GM19239 (cell line): ENCODE data around the gene UBE3B.
"Not testable (repeated sequence)": the region's sequence is repeated elsewhere in the genome, so short reads cannot be mapped to it uniquely, and the experiment has no call there.

ENCODE experiments used
- DNase-seq: peaks from one replicate; pipeline ENCODE4 v3.0.0; 2011; ENCODE audit warnings: low spot score; ENCODE audit not compliant: insufficient read length
- FAIRE-seq: peaks from 2 replicates; lab custom pipeline; 2011; peaks lifted over from hg19 to GRCh38; lab: Jason Lieb, UNC

UBE3B gene

GRCh38 chr12:109467978-109468676 is 9.3 kb upstream of the UBE3B start:
- DNase-seq (no peak), FAIRE-seq (no peak)

- no peak for FAIRE-seq
Observed at GRCh38 chr12:109469517-109469916, 7.9 kb upstream of the UBE3B start.

DNA sequence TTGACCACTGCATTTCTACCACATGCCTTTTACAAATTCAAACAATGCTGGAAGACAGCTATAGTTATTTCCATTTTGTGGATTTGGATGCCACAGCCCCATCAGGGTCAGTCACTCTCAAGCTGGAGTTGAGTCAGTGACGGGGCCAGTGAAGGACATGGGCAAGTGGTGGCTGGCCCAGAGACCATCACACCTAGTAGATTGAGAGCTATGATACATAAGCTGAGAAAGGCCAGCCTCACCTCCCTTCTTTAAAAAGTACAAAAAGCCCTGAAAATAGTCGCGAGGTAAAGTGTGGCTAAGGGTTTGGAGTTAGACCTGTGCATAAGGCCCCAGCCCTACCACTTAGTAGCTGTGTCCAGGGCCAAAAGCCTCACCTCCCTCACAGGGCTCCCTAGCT is 4.4 kb upstream of the UBE3B start:
- no peak for FAIRE-seq
- DNase-seq: no peak

More at GRCh38 chr12:109469517-109469916, 7.9 kb upstream of the UBE3B start:
- no peak for DNase-seq

- not testable (repeated sequence) for FAIRE-seq, DNase-seq
Observed at GRCh38 chr12:109473526-109474270, 3.7 kb upstream of the UBE3B start.

DNA sequence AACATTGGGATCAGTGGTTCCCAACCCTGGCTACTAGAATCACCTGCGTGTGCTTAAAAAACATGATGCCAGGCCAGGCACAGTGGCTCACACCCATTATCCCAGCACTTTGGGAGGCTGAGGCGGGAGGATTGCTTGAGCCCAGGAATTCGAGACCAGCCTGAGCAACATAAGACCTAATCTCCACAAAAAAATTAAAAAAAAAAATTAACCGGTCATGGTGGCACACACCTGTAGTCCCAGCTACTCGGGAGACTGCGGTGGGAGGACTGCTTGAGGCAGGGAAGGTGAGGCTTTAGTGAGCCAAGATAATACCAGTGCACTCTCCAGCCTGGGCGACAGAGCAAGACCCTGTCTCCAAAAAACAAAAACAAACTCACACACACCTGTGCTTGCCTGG is 2.3 kb upstream of the UBE3B start:
- no peak for FAIRE-seq

DNA sequence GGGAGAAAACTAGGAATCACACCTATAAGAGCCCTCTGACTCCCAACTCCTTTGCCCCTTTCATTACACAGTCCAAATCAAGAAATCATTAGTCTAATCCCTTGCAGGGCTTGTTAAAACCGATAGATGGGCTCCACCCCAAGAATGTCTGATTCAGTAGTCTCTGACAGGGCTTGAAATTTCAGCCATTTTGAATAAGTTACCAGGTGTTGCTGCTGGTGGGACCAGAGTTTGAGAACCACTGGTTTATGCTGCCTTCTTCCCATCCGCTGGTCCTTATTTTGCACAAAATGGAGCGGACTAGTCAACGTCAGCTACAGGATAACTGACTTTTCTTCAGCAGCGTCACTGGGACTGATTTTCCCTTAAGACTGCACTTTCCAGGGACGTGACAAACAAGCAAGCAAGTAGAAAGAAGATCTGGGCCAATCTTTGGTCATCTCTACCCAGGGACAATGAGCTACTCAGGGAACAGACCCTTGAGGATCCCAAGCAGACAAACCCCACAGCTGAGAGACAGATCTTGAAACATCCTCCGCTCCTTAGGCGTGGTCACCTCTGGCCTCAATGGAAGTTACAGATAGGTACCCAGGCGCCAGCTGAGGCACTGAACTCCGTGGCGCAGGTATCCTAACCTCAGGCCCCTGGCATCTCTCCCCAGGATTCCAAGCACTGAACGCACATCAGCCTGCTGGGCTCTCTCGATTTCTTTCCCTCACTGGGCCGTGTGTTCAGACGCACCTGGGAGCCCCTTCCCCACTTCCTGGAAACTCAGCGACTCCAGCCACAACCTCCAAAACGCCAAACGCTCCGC is 1.2 kb upstream of the UBE3B start:
- no peak for DNase-seq
- FAIRE-seq: no peak

More for the DNA sequence above, 2.3 kb upstream of the UBE3B start:
- DNase-seq: no peak

GRCh38 chr12:109476807-109477184 is 638 bp upstream of the UBE3B start:
- FAIRE-seq (no peak), DNase-seq (no peak)

- FAIRE-seq: peak; percentile 4
- no peak for DNase-seq
Observed at GRCh38 chr12:109477963-109478315, 505 bp downstream of the UBE3B start.

DNA sequence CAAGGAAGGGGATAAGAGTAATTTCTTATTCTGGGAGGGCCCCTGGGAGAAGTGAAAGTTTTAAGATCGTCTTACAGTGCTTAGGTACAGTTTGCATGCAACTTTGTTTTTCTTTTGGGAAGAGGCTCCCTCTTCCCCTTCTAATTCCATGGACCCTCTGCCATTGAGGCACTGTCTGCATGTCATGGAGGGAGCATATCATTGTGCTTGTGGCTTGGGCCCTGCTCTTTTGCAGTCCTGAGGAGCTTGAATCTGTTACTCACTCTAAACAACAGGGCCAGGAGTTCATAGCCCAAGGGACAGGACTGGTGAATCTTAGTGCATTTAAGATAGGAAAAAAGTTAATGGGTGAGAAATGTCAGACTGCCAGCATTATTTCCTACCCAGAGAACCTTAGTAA is 2.3 kb downstream of the UBE3B start:
- FAIRE-seq (no peak), DNase-seq (no peak)

DNA sequence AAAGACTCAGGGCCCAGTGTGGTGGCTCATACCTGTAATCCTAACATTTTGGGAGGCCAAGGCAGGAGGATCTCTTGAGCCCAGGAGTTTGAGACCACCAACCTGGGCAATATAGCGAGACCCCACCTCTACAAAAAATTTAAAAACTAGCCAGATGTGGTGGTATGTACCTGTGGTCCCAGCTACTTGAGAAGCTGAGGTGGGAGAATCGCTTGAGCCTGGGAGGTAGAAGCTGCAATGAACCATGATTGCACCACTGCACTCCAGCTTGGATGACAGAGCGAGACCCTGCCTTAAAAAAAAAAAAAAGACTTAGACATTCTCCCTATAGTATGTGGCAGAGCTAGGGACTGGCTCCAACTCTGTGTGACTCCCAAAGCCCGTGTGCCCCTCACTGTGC is 2.9 kb downstream of the UBE3B start:
- FAIRE-seq: no peak
- no peak for DNase-seq

DNA sequence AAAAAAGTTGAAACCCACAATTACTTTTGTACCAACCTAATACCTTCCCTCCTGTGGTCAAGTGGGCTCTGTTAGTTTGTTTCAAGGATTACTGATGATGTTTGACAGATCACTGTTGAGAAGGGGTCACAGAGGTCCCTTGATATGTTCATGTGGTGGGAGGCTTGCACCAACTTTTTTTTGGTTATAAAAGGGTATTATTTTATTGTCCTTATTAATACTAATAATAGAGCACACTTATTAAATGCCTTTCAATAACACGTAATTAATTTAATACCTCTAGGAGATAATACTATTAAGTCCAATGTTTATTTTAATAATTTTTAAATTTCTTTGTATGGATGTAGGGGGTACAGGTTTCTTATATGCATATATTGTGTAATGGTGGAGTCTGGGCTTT is 4.4 kb downstream of the UBE3B start:
- FAIRE-seq (no peak), DNase-seq (no peak)

DNA sequence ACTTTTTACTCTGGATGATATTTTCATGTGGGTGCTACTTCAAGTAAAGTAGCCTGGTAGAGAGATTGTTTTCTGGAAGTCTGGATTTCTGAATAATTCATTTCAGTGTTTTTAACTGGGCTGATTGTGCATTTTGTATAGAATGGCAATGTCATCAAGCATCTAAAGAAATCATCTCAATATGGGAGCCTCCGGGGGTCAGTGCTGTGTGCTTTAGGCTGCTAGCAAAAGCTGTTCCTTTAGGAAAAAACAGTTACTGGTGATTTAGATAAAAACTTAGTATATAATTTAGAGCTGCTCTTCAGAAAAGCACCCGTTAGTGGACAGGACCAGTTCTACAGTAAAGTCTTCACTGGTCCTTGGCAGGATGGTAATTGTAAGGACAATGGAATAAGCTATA is 5.1 kb downstream of the UBE3B start:
- no peak for FAIRE-seq
- DNase-seq: no peak

DNA sequence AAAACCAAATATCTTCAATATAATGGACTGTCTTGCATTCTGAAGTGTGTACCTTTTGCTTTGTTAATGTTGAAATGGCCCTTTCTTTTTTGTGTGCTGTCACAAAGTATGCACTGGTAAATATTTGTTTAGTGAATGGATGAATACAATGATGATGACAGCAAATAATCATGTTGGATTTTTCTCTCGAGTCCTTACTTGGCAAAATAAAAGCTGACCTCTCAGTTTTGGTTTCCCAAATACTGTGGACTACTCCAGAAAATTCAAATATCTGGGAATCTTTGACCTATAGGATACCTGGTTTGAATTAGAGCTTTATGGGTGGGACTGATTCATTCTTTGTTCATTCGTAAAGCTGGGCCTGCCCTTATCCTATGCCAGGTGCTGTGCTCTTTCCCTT is 5.5 kb downstream of the UBE3B start:
- DNase-seq: no peak
- FAIRE-seq: no peak

DNA sequence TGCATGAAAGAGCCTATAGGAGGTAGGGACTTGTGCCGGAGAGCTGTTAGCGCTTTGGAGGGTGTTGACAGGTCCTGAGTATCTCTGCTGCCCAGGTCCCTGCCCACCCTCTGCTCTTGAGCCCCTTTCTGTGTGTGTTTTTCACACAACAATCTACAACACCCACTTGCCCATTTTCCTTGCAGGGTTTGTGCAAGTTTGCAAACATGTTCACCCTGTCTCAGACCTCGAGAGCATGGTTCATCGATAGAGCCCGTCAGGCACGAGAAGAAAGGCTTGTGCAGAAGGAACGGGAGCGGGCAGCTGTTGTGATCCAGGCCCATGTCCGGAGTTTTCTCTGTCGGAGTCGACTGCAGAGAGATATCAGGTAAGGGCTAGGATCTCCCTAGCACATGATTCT is 5.9 kb downstream of the UBE3B start:
- FAIRE-seq (no peak), DNase-seq (no peak)

- no peak for FAIRE-seq
Observed at GRCh38 chr12:109485201-109485600, 7.8 kb downstream of the UBE3B start.

DNA sequence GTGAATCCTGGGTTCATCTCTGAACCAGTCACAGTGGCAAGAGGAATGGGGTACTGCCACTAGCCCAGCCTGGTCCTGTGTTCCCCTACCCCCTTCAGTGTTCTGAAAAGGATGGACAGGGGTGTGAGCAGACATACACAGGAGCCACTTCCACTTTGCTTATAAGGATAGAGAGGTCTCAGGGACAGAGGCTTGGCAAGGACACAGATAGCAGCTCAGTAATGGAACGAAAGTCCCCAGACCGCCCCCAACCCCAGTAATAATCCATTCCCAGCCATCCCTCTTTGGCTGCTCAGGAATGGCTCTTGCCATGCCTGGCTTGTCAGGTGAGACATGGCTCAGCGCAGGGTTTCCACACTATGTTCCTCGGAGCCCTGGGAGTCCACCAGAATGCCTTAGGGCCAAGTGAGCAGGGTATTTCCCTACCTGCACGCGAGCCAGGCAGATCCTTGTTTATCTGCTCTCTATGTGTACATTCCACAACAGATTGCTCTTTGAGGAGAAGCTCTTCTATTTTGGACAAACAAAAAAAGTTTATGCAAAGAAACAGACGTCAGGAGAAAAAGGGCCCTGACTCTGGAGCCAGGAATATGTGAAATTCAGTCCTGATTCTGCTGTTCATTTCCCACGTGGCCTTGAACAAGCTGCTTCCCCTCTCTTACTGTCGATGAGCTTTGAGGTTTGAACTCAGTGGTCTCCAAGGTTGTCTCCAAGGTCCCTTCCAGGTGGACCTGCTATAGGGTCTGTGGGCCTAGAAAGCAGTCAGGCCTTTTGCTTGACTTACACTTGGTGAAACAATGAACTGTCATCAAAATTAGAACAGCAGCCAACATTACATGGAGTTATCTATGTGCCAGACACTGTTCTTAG is 10.0 kb downstream of the UBE3B start:
- FAIRE-seq: no peak

More at GRCh38 chr12:109485201-109485600, 7.8 kb downstream of the UBE3B start:
- no peak for DNase-seq

GRCh38 chr12:109488051-109488665 is 10.7 kb downstream of the UBE3B start:
- FAIRE-seq (no peak), DNase-seq (no peak)

More for the DNA sequence above, 10.0 kb downstream of the UBE3B start:
- DNase-seq: no peak

DNA sequence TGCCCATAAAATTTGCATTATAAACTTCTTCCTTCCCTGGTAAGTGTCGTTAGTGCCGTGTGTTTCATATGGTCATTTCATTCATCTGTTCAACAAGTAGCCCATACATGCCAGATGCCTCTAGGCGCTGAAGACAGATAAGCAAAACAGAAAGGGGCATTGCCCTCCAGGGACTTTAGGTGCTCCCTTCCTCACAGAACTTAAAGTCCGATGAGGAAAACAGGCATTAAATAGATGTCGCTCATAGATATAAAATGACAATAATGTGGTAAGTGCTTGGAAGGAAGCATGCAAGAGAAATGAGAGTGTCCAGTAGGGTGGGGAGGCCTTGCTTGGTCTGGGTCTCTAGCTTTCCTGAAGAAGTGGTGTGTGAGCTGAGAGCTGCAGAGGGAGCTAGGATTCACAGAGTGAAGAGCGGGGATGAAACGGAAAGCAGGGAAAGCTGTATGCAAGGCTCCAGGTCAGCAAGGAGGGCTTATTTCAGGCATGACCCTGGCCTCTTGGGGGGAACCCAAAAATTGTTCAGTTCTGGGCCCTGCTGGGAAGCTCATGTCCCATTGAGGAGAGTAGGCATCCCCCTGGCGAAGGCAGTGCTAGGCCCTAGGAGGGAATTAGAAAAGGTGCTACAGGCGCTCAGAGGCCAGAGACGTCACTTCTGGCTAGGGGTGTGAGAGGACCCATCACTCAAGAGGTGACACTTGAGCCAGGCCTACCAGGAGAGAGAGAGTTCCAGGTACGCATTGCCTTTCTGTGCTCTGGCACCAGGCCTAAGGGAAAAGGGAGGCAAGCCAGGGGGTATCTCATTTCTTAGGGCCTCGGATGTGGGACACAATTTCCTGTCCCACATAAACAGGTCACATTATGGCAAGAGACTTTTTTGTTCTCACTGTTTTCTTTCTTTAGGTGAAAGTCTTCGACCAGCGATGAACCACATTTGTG is 11.9 kb downstream of the UBE3B start:
- DNase-seq (no peak), FAIRE-seq (no peak)
